Liver (tissue), 9 donors: Measurements from ENCODE around the gene NAT8L. TPM values are rescaled to one million over a fixed set of nuclear protein-coding genes. Genes with fewer than 3 reads are reported as not detected.

ENCODE experiments used
- DNase-seq: peaks from one replicate; pipeline ENCODE4 v3.0.0-alpha.2; 2017; ENCODE audit warnings: low spot score
- H3K27ac ChIP-seq, 2 donors: one replicate each; pipeline ENCODE4 v1.7.0; 2013; ENCODE audit warnings: inconsistent platforms in 2 of 2, low read length in 2 of 2, control low read depth in 1 of 2, low read depth in 1 of 2, mild to moderate bottlenecking in 1 of 2
- H3K27me3 ChIP-seq, 4 donors: one replicate each; pipeline versions ENCODE4 v1.6.1 to v1.7.0; 2013; ENCODE audit warnings: low read length in 3 of 4, inconsistent platforms in 1 of 4, mild to moderate bottlenecking in 1 of 4, moderate library complexity in 1 of 4; ENCODE audit not compliant: control insufficient read depth in 4 of 4, insufficient read depth in 4 of 4
- H3K36me3 ChIP-seq, 4 donors: one replicate each; pipeline versions ENCODE4 v1.6.1 to v1.7.0; 2013; ENCODE audit warnings: low read length in 3 of 4, mild to moderate bottlenecking in 3 of 4, low read depth in 1 of 4, moderate library complexity in 1 of 4; ENCODE audit not compliant: control insufficient read depth in 4 of 4, insufficient read depth in 3 of 4
- H3K4me1 ChIP-seq, 4 donors: one replicate each; pipeline versions ENCODE4 v1.6.1 to v1.7.0; 2013; ENCODE audit warnings: low read length in 3 of 4, mild to moderate bottlenecking in 3 of 4, moderate library complexity in 1 of 4; ENCODE audit not compliant: control insufficient read depth in 4 of 4, insufficient read depth in 4 of 4
- H3K4me3 ChIP-seq, 3 donors: one replicate each; pipeline versions ENCODE4 v1.6.1 to v1.7.0; 2013; ENCODE audit warnings: low read length in 3 of 3, control low read depth in 1 of 3, low read depth in 1 of 3, mild to moderate bottlenecking in 1 of 3
- H3K9ac ChIP-seq, 2 donors: one replicate each; pipeline ENCODE4 v1.7.0; 2013; ENCODE audit warnings: low read length in 2 of 2, mild to moderate bottlenecking in 2 of 2, moderate library complexity in 2 of 2, control low read depth in 1 of 2, low read depth in 1 of 2
- H3K9me3 ChIP-seq, 4 donors: one replicate each; pipeline versions ENCODE4 v1.6.1 to v1.7.0; 2013; ENCODE audit warnings: low read length in 3 of 4; ENCODE audit not compliant: control insufficient read depth in 4 of 4
- CTCF ChIP-seq: fragments of 150-350 bp; IDR thresholded peaks from 2 replicates; pipeline ENCODE4 v1.5.1; 2017; ENCODE audit warnings: improper control_type of control experiment, low read depth, low read length; ENCODE audit not compliant: missing input control
- FOXA1 ChIP-seq: IDR thresholded peaks from 2 replicates; pipeline ENCODE4 v1.6.1; 2016; ENCODE audit warnings: antibody characterized with exemption
- FOXA2 ChIP-seq: IDR thresholded peaks from 2 replicates; pipeline ENCODE4 v1.6.1; 2016; ENCODE audit warnings: antibody characterized with exemption
- GABPA ChIP-seq, 2 donors: IDR thresholded peaks in 1 of 2; conservative IDR thresholded peaks in 1 of 2; 2 replicates each; pipeline ENCODE4 v1.6.1; 2016; ENCODE audit warnings: antibody characterized with exemption in 2 of 2, mild to moderate bottlenecking in 1 of 2, moderate library complexity in 1 of 2
- HNF4G ChIP-seq: IDR thresholded peaks from 2 replicates; pipeline ENCODE4 v1.6.1; 2016; ENCODE audit warnings: antibody characterized with exemption
- JUND ChIP-seq, 2 donors: IDR thresholded peaks; 2 replicates each; pipeline ENCODE4 v1.6.1; 2016; ENCODE audit warnings: antibody characterized with exemption in 2 of 2
- MAX ChIP-seq: IDR thresholded peaks from 2 replicates; pipeline ENCODE4 v1.6.1; 2016; ENCODE audit warnings: antibody characterized with exemption
- RXRA ChIP-seq, 2 donors: IDR thresholded peaks; 2 replicates each; pipeline ENCODE4 v1.6.1; 2017 to 2018; ENCODE audit warnings: antibody characterized with exemption in 2 of 2, mild to moderate bottlenecking in 1 of 2
- SP1 ChIP-seq: IDR thresholded peaks from 2 replicates; pipeline ENCODE4 v1.6.1; 2018; ENCODE audit warnings: antibody characterized with exemption, mild to moderate bottlenecking
- YY1 ChIP-seq: IDR thresholded peaks from 2 replicates; pipeline ENCODE4 v1.6.1; 2016; ENCODE audit warnings: antibody characterized with exemption, mild to moderate bottlenecking
- ZBTB33 ChIP-seq: IDR thresholded peaks from 2 replicates; pipeline ENCODE4 v1.6.1; 2016; ENCODE audit warnings: antibody characterized with exemption
- WGBS: extraction: QIAGEN DNeasy Blood & Tissue Kit; methylation state at CpG from one replicate; pipeline ENCODE4 v1.1.7; 2013; 5-methylcytosine and 5-hydroxymethylcytosine counted together
- polyA plus RNA-seq, 2 donors: library from polyadenylated mRNA; stranded (reverse) in 1 of 2; unstranded in 1 of 2; fragments of 200-250 nt in 1 of 2; fragments of >200 nt in 1 of 2; fragmentation: Nextera tagmentation in 1 of 2; extraction: Ambion mirVana in 1 of 2; gene quantifications; one replicate each; pipeline versions ENCODE4 v1.2.1 to v1.2.3, GENCODE V29; 2013 to 2015
- total RNA-seq, 2 donors: library from RNA; depleted of rRNA; stranded (reverse); fragments of >200 nt; gene quantifications; one replicate each; pipeline ENCODE4 v1.2.3, GENCODE V29; 2014
- TF ChIP-seq, protein P1 (sequence below): IDR thresholded peaks from 2 replicates; pipeline ENCODE4 v1.6.1; 2016; ENCODE audit warnings: antibody characterized with exemption
- TF ChIP-seq, protein P2 (sequence below): IDR thresholded peaks from 2 replicates; pipeline ENCODE4 v1.6.1; 2016; ENCODE audit warnings: antibody characterized with exemption, mild to moderate bottlenecking
- donor health status: healthy.
- donor health status: healthy.
- donor health status: healthy.
- donor health status: healthy.
- donor health status: healthy.

Gene NAT8L
- total and polyA plus RNA-seq, 4 donors = 0.07 to 0.09 (median 0.08) TPM; not detected in 1

GRCh38 chr4:2095236-2096072, 36.3 kb downstream of the NAT8L start:
- 94% methylated on average over 16 of the region's 16 CpGs for WGBS
- Histone ChIP-seq H3K27me3 (peaks cover 0 to 2% (median 0%) of the 10 kb centered on the region in 4 donors), H3K4me1 (peaks cover 2 to 14% (median 10%) of the 10 kb centered on the region in 4 donors), H3K9me3 (no peaks in the 10 kb centered on the region), H3K27ac (no peak overlapping the region), H3K4me3 (no peak overlapping the region), H3K36me3 (no peaks in the 10 kb centered on the region), H3K9ac (no peak overlapping the region)
- peak; percentile 20 for DNase-seq
- no peak for TF ChIP-seq CTCF
- no peak for TF ChIP-seq ZBTB33
- TF ChIP-seq, protein P1, sequence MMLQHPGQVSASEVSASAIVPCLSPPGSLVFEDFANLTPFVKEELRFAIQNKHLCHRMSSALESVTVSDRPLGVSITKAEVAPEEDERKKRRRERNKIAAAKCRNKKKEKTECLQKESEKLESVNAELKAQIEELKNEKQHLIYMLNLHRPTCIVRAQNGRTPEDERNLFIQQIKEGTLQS = no peak
- no peak for TF ChIP-seq YY1
- no peak for TF ChIP-seq RXRA (IDR thresholded peaks at IDR 0.05)
- TF ChIP-seq SP1 = no peak
- no peak for TF ChIP-seq JUND (IDR thresholded peaks at IDR 0.05)
- TF ChIP-seq HNF4G = no peak
- TF ChIP-seq FOXA1 = no peak
- no peak for TF ChIP-seq GABPA (IDR thresholded peaks at IDR 0.05 in 1 of 2, conservative IDR thresholded peaks at IDR 0.05 in 1 of 2)
- TF ChIP-seq, protein P2, sequence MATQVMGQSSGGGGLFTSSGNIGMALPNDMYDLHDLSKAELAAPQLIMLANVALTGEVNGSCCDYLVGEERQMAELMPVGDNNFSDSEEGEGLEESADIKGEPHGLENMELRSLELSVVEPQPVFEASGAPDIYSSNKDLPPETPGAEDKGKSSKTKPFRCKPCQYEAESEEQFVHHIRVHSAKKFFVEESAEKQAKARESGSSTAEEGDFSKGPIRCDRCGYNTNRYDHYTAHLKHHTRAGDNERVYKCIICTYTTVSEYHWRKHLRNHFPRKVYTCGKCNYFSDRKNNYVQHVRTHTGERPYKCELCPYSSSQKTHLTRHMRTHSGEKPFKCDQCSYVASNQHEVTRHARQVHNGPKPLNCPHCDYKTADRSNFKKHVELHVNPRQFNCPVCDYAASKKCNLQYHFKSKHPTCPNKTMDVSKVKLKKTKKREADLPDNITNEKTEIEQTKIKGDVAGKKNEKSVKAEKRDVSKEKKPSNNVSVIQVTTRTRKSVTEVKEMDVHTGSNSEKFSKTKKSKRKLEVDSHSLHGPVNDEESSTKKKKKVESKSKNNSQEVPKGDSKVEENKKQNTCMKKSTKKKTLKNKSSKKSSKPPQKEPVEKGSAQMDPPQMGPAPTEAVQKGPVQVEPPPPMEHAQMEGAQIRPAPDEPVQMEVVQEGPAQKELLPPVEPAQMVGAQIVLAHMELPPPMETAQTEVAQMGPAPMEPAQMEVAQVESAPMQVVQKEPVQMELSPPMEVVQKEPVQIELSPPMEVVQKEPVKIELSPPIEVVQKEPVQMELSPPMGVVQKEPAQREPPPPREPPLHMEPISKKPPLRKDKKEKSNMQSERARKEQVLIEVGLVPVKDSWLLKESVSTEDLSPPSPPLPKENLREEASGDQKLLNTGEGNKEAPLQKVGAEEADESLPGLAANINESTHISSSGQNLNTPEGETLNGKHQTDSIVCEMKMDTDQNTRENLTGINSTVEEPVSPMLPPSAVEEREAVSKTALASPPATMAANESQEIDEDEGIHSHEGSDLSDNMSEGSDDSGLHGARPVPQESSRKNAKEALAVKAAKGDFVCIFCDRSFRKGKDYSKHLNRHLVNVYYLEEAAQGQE = no peak
- no peak for TF ChIP-seq FOXA2
- no peak for TF ChIP-seq MAX
